Kidney epithelial cell (primary cell): ENCODE results near the gene THADA. TPM values are rescaled to one million over a fixed set of nuclear protein-coding genes. Genes with fewer than 3 reads are reported as not detected.

Experiments
- DNase-seq: peaks from one replicate; pipeline ENCODE4 v3.0.0-alpha.2; 2010; ENCODE audit warnings: low read depth
- H3K27me3 ChIP-seq: 2 replicates; pipeline ENCODE4 v1.6.0; 2011; ENCODE audit warnings: low read length; ENCODE audit not compliant: control insufficient read depth, insufficient read depth
- H3K36me3 ChIP-seq: 2 replicates; pipeline ENCODE4 v1.5.1; 2011; ENCODE audit warnings: low read length; ENCODE audit not compliant: control insufficient read depth, insufficient read depth
- H3K4me3 ChIP-seq: 2 replicates; pipeline ENCODE4 v1.5.1; 2011; ENCODE audit warnings: low read depth, mild to moderate bottlenecking, control low read depth, low read length
- total RNA-seq: library from RNA; depleted of rRNA; stranded (reverse); fragments of >200 nt; gene quantifications from 2 replicates; pipeline ENCODE4 v1.2.3, GENCODE V29; 2015
- TF ChIP-seq, protein P1 (sequence below): IDR thresholded peaks from 2 replicates; pipeline ENCODE4 v1.5.1; 2011; ENCODE audit warnings: mild to moderate bottlenecking, moderate library complexity, low read length, control low read depth, inconsistent platforms; ENCODE audit not compliant: insufficient read depth, poor library complexity, severe bottlenecking

THADA gene
- total RNA-seq, 1 donor from 2014 or later, result 21.5 TPM

DNA sequence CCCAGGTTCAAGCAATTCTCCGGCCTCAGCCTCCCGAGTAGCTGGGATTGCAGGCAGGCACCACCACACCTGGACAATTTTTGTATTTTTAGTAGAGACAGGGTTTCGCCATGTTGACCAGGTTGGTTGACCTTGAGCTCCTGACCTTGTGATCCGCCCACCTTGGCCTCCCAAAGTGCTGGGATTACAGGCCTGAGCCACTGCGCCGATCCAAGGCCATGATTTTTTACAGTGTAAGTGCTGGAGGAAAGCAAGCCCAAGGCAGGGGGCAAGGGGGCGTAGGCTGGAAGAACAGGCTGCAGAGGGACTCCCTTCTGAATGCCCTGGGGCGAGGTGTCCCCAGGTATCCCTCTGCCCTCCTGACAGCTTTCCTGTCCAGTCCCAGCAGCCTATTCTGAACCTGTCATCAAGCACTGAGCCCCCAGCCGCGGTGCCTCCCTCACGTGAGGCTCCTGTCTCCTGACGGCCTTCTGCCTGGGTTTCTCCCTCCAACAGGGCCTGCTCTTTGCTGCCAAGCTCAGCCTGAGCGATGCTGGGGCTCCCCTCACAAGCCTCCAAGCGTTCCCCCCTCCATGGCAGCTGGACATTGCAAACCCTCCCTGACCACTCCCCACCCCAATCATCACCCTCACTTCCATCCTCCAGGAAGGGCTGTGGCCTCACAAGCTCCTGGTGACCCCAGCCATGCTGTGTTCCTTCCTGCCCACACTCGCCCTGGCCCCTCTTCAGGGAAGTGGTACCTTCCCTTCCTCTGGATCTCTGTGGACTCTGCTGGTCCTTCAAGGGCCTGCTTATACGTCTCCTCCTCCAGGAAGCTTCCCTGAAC lies 407.1 kb downstream of the THADA start:
- no peaks in the 10 kb centered on the region for H3K27me3 ChIP-seq
- no peak for DNase-seq
- no peaks in the 10 kb centered on the region for H3K36me3 ChIP-seq
- TF ChIP-seq, protein P1, sequence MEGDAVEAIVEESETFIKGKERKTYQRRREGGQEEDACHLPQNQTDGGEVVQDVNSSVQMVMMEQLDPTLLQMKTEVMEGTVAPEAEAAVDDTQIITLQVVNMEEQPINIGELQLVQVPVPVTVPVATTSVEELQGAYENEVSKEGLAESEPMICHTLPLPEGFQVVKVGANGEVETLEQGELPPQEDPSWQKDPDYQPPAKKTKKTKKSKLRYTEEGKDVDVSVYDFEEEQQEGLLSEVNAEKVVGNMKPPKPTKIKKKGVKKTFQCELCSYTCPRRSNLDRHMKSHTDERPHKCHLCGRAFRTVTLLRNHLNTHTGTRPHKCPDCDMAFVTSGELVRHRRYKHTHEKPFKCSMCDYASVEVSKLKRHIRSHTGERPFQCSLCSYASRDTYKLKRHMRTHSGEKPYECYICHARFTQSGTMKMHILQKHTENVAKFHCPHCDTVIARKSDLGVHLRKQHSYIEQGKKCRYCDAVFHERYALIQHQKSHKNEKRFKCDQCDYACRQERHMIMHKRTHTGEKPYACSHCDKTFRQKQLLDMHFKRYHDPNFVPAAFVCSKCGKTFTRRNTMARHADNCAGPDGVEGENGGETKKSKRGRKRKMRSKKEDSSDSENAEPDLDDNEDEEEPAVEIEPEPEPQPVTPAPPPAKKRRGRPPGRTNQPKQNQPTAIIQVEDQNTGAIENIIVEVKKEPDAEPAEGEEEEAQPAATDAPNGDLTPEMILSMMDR, result no peak
- H3K4me3 ChIP-seq, result no peak overlapping the region

DNA sequence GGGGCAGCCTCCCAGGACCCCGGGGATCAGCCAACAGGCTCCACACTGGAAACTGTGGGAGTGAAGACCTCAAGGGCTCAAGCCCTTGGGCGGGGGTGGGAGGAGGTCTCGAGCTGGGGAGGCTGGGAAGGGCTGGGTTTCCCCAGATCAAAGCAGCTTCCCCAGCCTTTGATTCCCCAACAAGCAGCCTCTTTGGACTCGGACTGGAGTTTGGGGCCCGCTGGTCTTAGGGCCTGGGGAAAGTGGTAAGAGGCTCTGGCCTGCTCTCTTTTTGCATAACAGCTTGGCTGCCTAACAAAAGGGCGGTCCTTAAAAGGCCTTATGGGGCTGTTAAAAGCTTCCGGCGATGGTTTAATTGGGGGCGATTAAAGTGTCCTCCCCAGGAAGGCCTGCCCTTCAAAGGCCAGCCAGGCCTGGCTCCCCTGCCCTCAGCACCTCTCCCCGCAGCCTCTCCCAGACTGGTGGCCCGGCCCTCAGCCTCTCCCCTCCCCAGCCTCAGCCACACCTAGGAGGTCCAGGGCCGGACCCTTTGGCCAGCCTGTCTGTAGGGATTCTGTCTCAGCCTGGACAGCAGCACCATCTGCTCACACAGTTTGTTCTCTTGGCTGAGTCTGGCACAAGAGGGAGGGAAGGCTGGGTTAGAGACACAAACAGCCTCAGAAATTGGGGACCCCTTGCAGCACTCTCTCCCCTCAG lies 409.0 kb downstream of the THADA start:
- Histone ChIP-seq H3K27me3 (no peaks in the 10 kb centered on the region), H3K36me3 (no peaks in the 10 kb centered on the region), H3K4me3 (no peak overlapping the region)
- no peak for DNase-seq
- TF ChIP-seq, protein P1, result no peak

DNA sequence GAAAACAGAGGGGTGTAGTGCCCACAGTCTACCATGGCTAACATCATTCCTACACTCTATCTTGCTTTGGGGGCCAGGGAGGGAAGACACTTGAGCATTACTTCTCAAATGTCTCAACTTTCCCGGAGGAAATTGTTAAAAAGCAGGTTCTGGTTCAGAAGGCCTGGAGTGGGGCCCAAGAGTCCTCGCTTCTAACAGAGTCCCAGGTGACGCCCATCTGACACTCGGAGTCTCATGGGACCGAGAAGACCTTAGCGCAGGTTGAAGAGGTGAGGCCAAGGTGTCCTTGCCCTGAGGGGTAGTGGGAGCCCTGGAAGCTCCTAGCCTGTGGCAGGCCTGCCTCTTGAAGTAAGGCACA lies 409.5 kb downstream of the THADA start:
- no peak overlapping the region for H3K4me3 ChIP-seq
- H3K36me3 ChIP-seq, result no peaks in the 10 kb centered on the region
- TF ChIP-seq, protein P1, result no peak
- no peak for DNase-seq
- no peaks in the 10 kb centered on the region for H3K27me3 ChIP-seq

DNA sequence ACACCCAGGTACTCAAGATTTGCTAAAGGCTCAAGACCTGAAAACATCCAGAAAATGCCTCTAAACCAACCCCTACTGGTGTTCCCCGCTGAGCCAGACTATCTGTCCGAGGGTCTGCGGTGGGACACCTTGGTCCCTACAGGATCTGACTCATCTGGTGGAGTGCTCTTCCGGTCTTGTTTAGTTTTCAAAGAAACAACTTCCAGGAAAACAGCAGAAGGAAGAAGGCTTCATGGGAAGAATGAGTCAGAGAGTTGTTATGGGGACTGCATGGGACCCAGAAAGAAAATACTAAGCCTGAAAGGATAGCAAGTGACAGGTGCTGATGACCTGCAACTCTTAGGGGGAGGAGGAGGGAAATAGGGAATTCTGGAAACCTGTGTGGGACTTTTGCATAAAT lies 410.7 kb downstream of the THADA start:
- TF ChIP-seq, protein P1, result no peak
- Histone ChIP-seq H3K36me3 (no peaks in the 10 kb centered on the region), H3K27me3 (no peaks in the 10 kb centered on the region), H3K4me3 (no peak overlapping the region)
- no peak for DNase-seq

DNA sequence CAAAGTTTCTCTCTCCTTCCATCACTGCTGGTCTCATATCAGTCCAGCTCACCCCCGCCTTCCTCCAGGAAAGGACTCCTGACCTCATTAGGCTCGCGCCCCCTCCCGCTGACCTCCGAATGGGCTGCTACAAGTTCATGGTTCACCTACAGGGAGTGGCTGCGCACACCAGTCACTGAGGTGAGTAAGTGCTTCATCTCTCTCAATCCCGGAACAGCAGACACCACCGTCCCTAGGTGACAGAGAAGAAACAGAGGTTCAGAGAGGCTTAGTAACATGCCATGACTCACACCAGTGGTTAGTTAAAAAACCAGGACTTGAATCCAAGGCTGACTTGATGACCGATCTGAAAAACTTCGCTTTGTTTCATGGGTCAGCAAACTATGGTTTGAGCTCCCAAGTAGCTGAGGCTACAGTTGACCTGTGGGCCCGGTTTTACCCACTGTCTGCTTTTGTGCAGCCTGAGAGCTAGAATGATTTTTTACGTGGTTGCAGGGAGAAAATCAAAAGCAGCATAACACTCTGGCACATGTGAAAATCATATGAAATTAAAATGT lies 411.4 kb downstream of the THADA start:
- peak; percentile 87 for DNase-seq

More for the DNA sequence above, 411.4 kb downstream of the THADA start:
- Histone ChIP-seq H3K4me3 (no peak overlapping the region), H3K27me3 (no peaks in the 10 kb centered on the region), H3K36me3 (no peaks in the 10 kb centered on the region)
- TF ChIP-seq, protein P1, result no peak
